ENCODE data around the gene AVP. TPM values are rescaled to one million over a fixed set of nuclear protein-coding genes. Genes with fewer than 3 reads are reported as not detected.
A peak's percentile ranks its signal among the peaks of the same experiment; 100 is the strongest.
"Not testable (repeated sequence)": the region's sequence is repeated elsewhere in the genome, so short reads cannot be mapped to it uniquely, and the experiment has no call there.

AVP gene
- polyA plus RNA-seq, 1 donor = 0.49 TPM

GRCh38 chr20:3124163-3124562 lies 39.6 kb upstream of the AVP start:
- H3K27me3 ChIP-seq (ENCODE audit: control insufficient read depth, insufficient read depth, low read length); H3K27ac ChIP-seq (ENCODE audit: low read length); H3K4me3 ChIP-seq (ENCODE audit: low read length); H3K4me1 ChIP-seq (ENCODE audit: control insufficient read depth, insufficient read depth, low read length); DNase-seq: not testable (repeated sequence)
- Histone ChIP-seq H3K9me3 (ENCODE audit: control insufficient read depth, low read depth, low read length) (peaks cover 23% of the 10 kb centered on the region), H3K36me3 (ENCODE audit: control insufficient read depth, insufficient read depth, low read length) (peaks cover 32% of the 10 kb centered on the region)
- WGBS (ENCODE audit: insufficient coverage, low lambda C conversion rate) = no CpG with 5 or more reads among the region's 18 CpGs

- 100% methylated on average over 1 of the region's 1 CpG for WGBS (ENCODE audit: insufficient coverage, low lambda C conversion rate)
- H3K4me1 ChIP-seq (ENCODE audit: control insufficient read depth, insufficient read depth, low read length) = no peaks in the 10 kb centered on the region
- H3K27me3 ChIP-seq (ENCODE audit: control insufficient read depth, insufficient read depth, low read length) = no peaks in the 10 kb centered on the region
- H3K9me3 ChIP-seq (ENCODE audit: control insufficient read depth, low read depth, low read length) = peaks cover 23% of the 10 kb centered on the region
- no peak for DNase-seq
- H3K27ac ChIP-seq (ENCODE audit: low read length) = no peak overlapping the region
- peaks cover 32% of the 10 kb centered on the region for H3K36me3 ChIP-seq (ENCODE audit: control insufficient read depth, insufficient read depth, low read length)
- H3K4me3 ChIP-seq (ENCODE audit: low read length) = no peak overlapping the region
Measured at GRCh38 chr20:3123542-3123941, 39.0 kb upstream of the AVP start.

- Histone ChIP-seq H3K27me3 (ENCODE audit: control insufficient read depth, insufficient read depth, low read length) (no peaks in the 10 kb centered on the region), H3K27ac (ENCODE audit: low read length) (no peak overlapping the region), H3K36me3 (ENCODE audit: control insufficient read depth, insufficient read depth, low read length) (peaks cover 32% of the 10 kb centered on the region), H3K4me1 (ENCODE audit: control insufficient read depth, insufficient read depth, low read length) (no peaks in the 10 kb centered on the region), H3K9me3 (ENCODE audit: control insufficient read depth, low read depth, low read length) (peaks cover 23% of the 10 kb centered on the region), H3K4me3 (ENCODE audit: low read length) (no peak overlapping the region)
- DNase-seq = no peak
- WGBS (ENCODE audit: insufficient coverage, low lambda C conversion rate) = no CpG with 5 or more reads among the region's 12 CpGs
Measured at GRCh38 chr20:3121955-3122610, 37.6 kb upstream of the AVP start.

- Histone ChIP-seq H3K9me3 (ENCODE audit: control insufficient read depth, low read depth, low read length) (peaks cover 21% of the 10 kb centered on the region), H3K27ac (ENCODE audit: low read length) (no peak overlapping the region), H3K36me3 (ENCODE audit: control insufficient read depth, insufficient read depth, low read length) (peaks cover 33% of the 10 kb centered on the region), H3K4me3 (ENCODE audit: low read length) (no peak overlapping the region), H3K4me1 (ENCODE audit: control insufficient read depth, insufficient read depth, low read length) (no peaks in the 10 kb centered on the region), H3K27me3 (ENCODE audit: control insufficient read depth, insufficient read depth, low read length) (no peaks in the 10 kb centered on the region)
- no peak for DNase-seq
- no CpG with 5 or more reads among the region's 11 CpGs for WGBS (ENCODE audit: insufficient coverage, low lambda C conversion rate)
Measured at GRCh38 chr20:3121271-3121911, 36.9 kb upstream of the AVP start.

GRCh38 chr20:3119044-3119443 lies 34.5 kb upstream of the AVP start:
- H3K27ac ChIP-seq (ENCODE audit: low read length) = no peak overlapping the region
- WGBS (ENCODE audit: insufficient coverage, low lambda C conversion rate) = no CpG with 5 or more reads among the region's 5 CpGs
- no peaks in the 10 kb centered on the region for H3K4me1 ChIP-seq (ENCODE audit: control insufficient read depth, insufficient read depth, low read length)
- DNase-seq = no peak
- H3K9me3 ChIP-seq (ENCODE audit: control insufficient read depth, low read depth, low read length) = peaks cover 2% of the 10 kb centered on the region
- H3K4me3 ChIP-seq (ENCODE audit: low read length) = no peak overlapping the region
- H3K27me3 ChIP-seq (ENCODE audit: control insufficient read depth, insufficient read depth, low read length) = no peaks in the 10 kb centered on the region
- peaks cover 44% of the 10 kb centered on the region for H3K36me3 ChIP-seq (ENCODE audit: control insufficient read depth, insufficient read depth, low read length)

- H3K4me1 ChIP-seq (ENCODE audit: control insufficient read depth, insufficient read depth, low read length); H3K27me3 ChIP-seq (ENCODE audit: control insufficient read depth, insufficient read depth, low read length); H3K4me3 ChIP-seq (ENCODE audit: low read length); H3K27ac ChIP-seq (ENCODE audit: low read length); H3K9me3 ChIP-seq (ENCODE audit: control insufficient read depth, low read depth, low read length): not testable (repeated sequence)
- peaks cover 46% of the 10 kb centered on the region for H3K36me3 ChIP-seq (ENCODE audit: control insufficient read depth, insufficient read depth, low read length)
- WGBS (ENCODE audit: insufficient coverage, low lambda C conversion rate) = 45% methylated on average over 2 of the region's 14 CpGs
- DNase-seq = peak; percentile 28 to 48
Measured at GRCh38 chr20:3117839-3118379, 33.4 kb upstream of the AVP start.

- no peak overlapping the region for H3K27ac ChIP-seq (ENCODE audit: low read length)
Measured at GRCh38 chr20:3116341-3116740, 31.8 kb upstream of the AVP start.

GRCh38 chr20:3115190-3116107 lies 30.9 kb upstream of the AVP start:
- no peak overlapping the region for H3K27ac ChIP-seq (ENCODE audit: low read length)
- no peaks in the 10 kb centered on the region for H3K4me1 ChIP-seq (ENCODE audit: control insufficient read depth, insufficient read depth, low read length)
- WGBS (ENCODE audit: insufficient coverage, low lambda C conversion rate) = 80% methylated on average over 1 of the region's 30 CpGs
- H3K4me3 ChIP-seq (ENCODE audit: low read length) = no peak overlapping the region
- DNase-seq = peak; percentile 24 to 34
- H3K36me3 ChIP-seq (ENCODE audit: control insufficient read depth, insufficient read depth, low read length) = peaks cover 26% of the 10 kb centered on the region
- H3K27me3 ChIP-seq (ENCODE audit: control insufficient read depth, insufficient read depth, low read length) = no peaks in the 10 kb centered on the region
- H3K9me3 ChIP-seq (ENCODE audit: control insufficient read depth, low read depth, low read length) = no peaks in the 10 kb centered on the region

More at GRCh38 chr20:3116341-3116740, 31.8 kb upstream of the AVP start:
- no peak overlapping the region for H3K4me3 ChIP-seq (ENCODE audit: low read length)
- no CpG with 5 or more reads among the region's 4 CpGs for WGBS (ENCODE audit: insufficient coverage, low lambda C conversion rate)
- no peaks in the 10 kb centered on the region for H3K27me3 ChIP-seq (ENCODE audit: control insufficient read depth, insufficient read depth, low read length)
- H3K9me3 ChIP-seq (ENCODE audit: control insufficient read depth, low read depth, low read length) = no peaks in the 10 kb centered on the region
- no peaks in the 10 kb centered on the region for H3K4me1 ChIP-seq (ENCODE audit: control insufficient read depth, insufficient read depth, low read length)
- no peak for DNase-seq
- H3K36me3 ChIP-seq (ENCODE audit: control insufficient read depth, insufficient read depth, low read length) = peaks cover 34% of the 10 kb centered on the region

- WGBS (ENCODE audit: insufficient coverage, low lambda C conversion rate) = no CpG with 5 or more reads among the region's 2 CpGs
Measured at GRCh38 chr20:3111995-3112394, 27.5 kb upstream of the AVP start.

GRCh38 chr20:3111507-3111906 lies 27.0 kb upstream of the AVP start:
- Histone ChIP-seq H3K27me3 (ENCODE audit: control insufficient read depth, insufficient read depth, low read length) (no peaks in the 10 kb centered on the region), H3K9me3 (ENCODE audit: control insufficient read depth, low read depth, low read length) (no peaks in the 10 kb centered on the region), H3K4me1 (ENCODE audit: control insufficient read depth, insufficient read depth, low read length) (no peaks in the 10 kb centered on the region), H3K27ac (ENCODE audit: low read length) (no peak overlapping the region), H3K4me3 (ENCODE audit: low read length) (no peak overlapping the region), H3K36me3 (ENCODE audit: control insufficient read depth, insufficient read depth, low read length) (peaks cover 45% of the 10 kb centered on the region)
- DNase-seq = no peak
- 100% methylated on average over 2 of the region's 7 CpGs for WGBS (ENCODE audit: insufficient coverage, low lambda C conversion rate)

More at GRCh38 chr20:3111995-3112394, 27.5 kb upstream of the AVP start:
- no peaks in the 10 kb centered on the region for H3K27me3 ChIP-seq (ENCODE audit: control insufficient read depth, insufficient read depth, low read length)
- H3K27ac ChIP-seq (ENCODE audit: low read length) = no peak overlapping the region
- no peak for DNase-seq
- no peaks in the 10 kb centered on the region for H3K9me3 ChIP-seq (ENCODE audit: control insufficient read depth, low read depth, low read length)
- H3K36me3 ChIP-seq (ENCODE audit: control insufficient read depth, insufficient read depth, low read length) = peaks cover 44% of the 10 kb centered on the region
- no peak overlapping the region for H3K4me3 ChIP-seq (ENCODE audit: low read length)
- no peaks in the 10 kb centered on the region for H3K4me1 ChIP-seq (ENCODE audit: control insufficient read depth, insufficient read depth, low read length)
